ENCODE measurements around the gene PSPN. TPM values are rescaled to one million over a fixed set of nuclear protein-coding genes. Genes with fewer than 3 reads are reported as not detected.
A peak's percentile ranks its signal among the peaks of the same experiment; 100 is the strongest.

The PSPN gene
- total and polyA plus RNA-seq, 9 donors: 0.72 to 2.8 (median 1.5) TPM

DNA sequence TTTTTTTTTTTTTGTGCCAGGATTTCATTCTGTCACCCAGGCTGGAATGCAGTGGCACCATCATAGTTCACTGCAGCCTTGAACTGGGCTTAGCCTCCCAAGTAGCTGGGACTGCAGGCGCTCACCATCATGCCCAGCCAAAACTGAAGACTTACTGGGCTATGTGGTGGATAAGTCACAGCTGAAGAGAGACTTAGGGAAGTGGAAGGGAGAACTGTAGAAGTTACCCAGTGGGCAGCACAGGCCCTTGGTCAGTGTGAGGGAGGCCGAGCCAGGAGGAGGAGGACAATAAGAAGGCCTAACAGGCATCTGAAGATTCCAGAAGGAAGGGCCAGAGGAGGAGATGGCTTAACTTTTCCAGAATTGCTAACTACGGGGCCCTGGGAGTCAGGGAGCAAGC, 4.0 kb upstream of the PSPN start:
- intact Hi-C loops (cut with DNase I): loop anchor here in 1 of 4 donors (10.0 kb wide), 2 partner anchors 45 to 105 kb away; partner anchors contain the start of genes KHSRP and MLLT1

DNA sequence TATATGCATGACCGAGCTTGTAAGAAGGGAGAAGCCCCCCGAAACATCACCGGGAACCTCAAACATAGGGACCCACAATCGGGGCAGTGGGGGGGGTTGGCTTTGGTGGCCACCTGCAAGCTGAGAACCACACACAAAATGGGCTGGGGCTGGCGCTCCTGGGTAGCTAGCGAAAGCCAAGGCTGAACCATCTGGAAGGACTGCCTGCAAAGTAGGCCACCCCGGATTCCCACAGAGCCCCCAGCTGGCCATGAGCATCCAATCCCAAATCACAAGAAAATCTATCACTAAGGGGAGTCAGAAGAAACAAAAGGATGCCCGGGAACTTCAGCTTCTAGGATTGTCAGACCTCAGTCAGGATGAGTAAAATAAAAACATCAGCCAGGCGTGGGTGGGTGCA, 2.8 kb upstream of the PSPN start:
- no peaks in the 10 kb centered on the region for H3K27me3 ChIP-seq
- TF ChIP-seq EP300 (IDR thresholded peaks at IDR 0.05) (no peak), POLR2A (IDR thresholded peaks at IDR 0.05) (no peak)
- TF ChIP-seq, protein P1, sequence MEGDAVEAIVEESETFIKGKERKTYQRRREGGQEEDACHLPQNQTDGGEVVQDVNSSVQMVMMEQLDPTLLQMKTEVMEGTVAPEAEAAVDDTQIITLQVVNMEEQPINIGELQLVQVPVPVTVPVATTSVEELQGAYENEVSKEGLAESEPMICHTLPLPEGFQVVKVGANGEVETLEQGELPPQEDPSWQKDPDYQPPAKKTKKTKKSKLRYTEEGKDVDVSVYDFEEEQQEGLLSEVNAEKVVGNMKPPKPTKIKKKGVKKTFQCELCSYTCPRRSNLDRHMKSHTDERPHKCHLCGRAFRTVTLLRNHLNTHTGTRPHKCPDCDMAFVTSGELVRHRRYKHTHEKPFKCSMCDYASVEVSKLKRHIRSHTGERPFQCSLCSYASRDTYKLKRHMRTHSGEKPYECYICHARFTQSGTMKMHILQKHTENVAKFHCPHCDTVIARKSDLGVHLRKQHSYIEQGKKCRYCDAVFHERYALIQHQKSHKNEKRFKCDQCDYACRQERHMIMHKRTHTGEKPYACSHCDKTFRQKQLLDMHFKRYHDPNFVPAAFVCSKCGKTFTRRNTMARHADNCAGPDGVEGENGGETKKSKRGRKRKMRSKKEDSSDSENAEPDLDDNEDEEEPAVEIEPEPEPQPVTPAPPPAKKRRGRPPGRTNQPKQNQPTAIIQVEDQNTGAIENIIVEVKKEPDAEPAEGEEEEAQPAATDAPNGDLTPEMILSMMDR (IDR thresholded peaks at IDR 0.05): no peak
- WGBS, 3 donors: 69 to 74% (median 71%) methylated on average over 9 of the region's 9 CpGs
- H3K36me3 ChIP-seq: no peaks in the 10 kb centered on the region
- H3K4me1 ChIP-seq (ENCODE audit: insufficient read depth): peaks cover 5% of the 10 kb centered on the region
- peaks cover 0 to 10% of the 10 kb centered on the region in 2 donors for H3K9me3 ChIP-seq
- peak in 1 of 5 donors; percentile 44 for DNase-seq
- intact Hi-C loops (cut with DNase I): loop anchor here in 1 of 4 donors (10.0 kb wide), 2 partner anchors 46 to 104 kb away; partner anchors contain the start of genes KHSRP and MLLT1
- H3K4me3 ChIP-seq: no peak overlapping the region
- no peak overlapping the region for H3K27ac ChIP-seq

More for the DNA sequence above, 4.0 kb upstream of the PSPN start:
- Histone ChIP-seq H3K9me3 (peaks cover 0 to 10% of the 10 kb centered on the region in 2 donors), H3K4me3 (no peak overlapping the region), H3K36me3 (no peaks in the 10 kb centered on the region), H3K27ac (no peak overlapping the region), H3K4me1 (ENCODE audit: insufficient read depth) (no peaks in the 10 kb centered on the region), H3K27me3 (no peaks in the 10 kb centered on the region)
- TF ChIP-seq EP300 (IDR thresholded peaks at IDR 0.05) (no peak), POLR2A (IDR thresholded peaks at IDR 0.05) (no peak)
- TF ChIP-seq, protein P1 (IDR thresholded peaks at IDR 0.05): no peak
- WGBS, 3 donors: 82 to 100% (median 96%) methylated on average over 3 of the region's 3 CpGs
- DNase-seq: no peak

DNA sequence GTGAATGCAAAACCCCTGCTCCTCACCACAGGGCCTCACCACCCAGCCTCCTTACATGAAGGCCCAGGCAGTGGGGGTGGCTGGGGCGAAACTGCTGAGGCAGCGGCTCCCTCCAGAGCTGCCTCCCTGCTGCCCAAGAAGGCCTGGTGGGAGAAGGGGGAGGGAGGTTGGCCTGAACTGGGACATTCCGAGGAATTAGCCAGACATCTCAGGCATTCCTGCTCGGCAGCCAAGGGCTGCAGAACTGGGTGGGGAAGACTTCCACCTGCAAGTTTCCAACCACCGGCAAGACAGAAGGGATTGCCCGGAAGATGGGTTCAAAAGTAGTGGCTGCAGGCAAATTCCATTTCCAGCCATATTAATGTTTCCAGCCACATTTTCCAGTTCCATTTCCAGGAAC, 2.3 kb upstream of the PSPN start:
- Histone ChIP-seq H3K4me1 (ENCODE audit: insufficient read depth) (peaks cover 5% of the 10 kb centered on the region), H3K36me3 (no peaks in the 10 kb centered on the region), H3K27ac (no peak overlapping the region), H3K4me3 (no peak overlapping the region), H3K27me3 (no peaks in the 10 kb centered on the region), H3K9me3 (peaks cover 0 to 10% of the 10 kb centered on the region in 2 donors)
- intact Hi-C loops (cut with DNase I): loop anchor here in 1 of 4 donors (10.0 kb wide), 2 partner anchors 47 to 103 kb away; partner anchors contain the start of genes KHSRP and MLLT1
- TF ChIP-seq POLR2A (IDR thresholded peaks at IDR 0.05) (no peak), EP300 (IDR thresholded peaks at IDR 0.05) (no peak)
- TF ChIP-seq, protein P1 (IDR thresholded peaks at IDR 0.05): no peak
- WGBS, 3 donors: 14 to 19% (median 16%) methylated on average over 6 of the region's 6 CpGs
- peak in 1 of 5 donors; percentile 64 for DNase-seq

DNA sequence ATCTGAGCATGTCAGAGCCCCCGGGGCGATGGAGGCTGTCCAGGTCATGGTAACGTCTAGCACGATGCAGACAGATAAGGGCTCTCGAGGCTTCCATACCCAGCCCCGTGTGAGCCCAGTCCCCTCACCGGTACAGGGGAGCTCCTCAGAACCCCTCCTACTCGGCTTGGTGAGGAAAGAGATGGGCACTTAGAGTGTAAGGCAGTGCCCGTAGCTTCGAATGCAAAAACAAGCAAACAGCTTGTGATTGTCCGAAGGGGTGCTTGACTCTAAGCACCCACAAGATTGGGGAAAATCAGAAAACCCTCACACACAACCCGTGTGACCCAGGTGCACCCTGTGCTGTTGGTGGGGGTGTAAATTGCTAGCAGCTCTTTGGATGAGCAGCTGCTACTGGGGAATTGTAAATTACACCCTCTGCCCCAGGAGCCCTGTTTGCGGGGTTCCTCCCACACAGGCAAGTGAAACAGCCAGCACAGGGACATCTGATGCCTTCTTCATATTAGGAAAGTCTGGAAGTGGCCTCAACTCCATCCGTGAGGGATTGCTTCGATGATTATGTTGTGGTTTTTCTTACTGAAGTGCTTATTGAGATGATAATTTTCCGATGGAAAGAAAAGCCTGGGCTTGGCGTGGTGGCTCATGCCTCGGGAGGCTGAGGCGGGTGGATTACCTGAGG, 918 bp upstream of the PSPN start:
- Histone ChIP-seq H3K4me3 (no peak overlapping the region), H3K27me3 (no peaks in the 10 kb centered on the region), H3K4me1 (ENCODE audit: insufficient read depth) (peaks cover 5% of the 10 kb centered on the region), H3K27ac (no peak overlapping the region), H3K9me3 (peaks cover 0 to 10% of the 10 kb centered on the region in 2 donors), H3K36me3 (no peaks in the 10 kb centered on the region)
- DNase-seq: peak in 1 of 5 donors; percentile 38
- intact Hi-C loops (cut with DNase I): loop anchor here in 1 of 4 donors (10.0 kb wide), 2 partner anchors 48 to 102 kb away; partner anchors contain the start of genes KHSRP and MLLT1
- WGBS, 3 donors: 31 to 38% (median 36%) methylated on average over 19 of the region's 19 CpGs
- TF ChIP-seq EP300 (IDR thresholded peaks at IDR 0.05) (no peak), POLR2A (IDR thresholded peaks at IDR 0.05) (no peak)
- TF ChIP-seq, protein P1 (IDR thresholded peaks at IDR 0.05): no peak
